HG02938 (cell line): Measurements from ENCODE around the gene C1orf232.

ENCODE experiments used
- ATAC-seq: cut with Tn5 transposase; IDR thresholded peaks from one replicate; pipeline ENCODE4 v1.9.1; 2021; ENCODE audit warnings: mild to moderate bottlenecking, moderate library complexity; ENCODE audit not compliant: unreplicated experiment

The C1orf232 gene

GRCh38 chr1:26168410-26169197, at the start of gene C1orf232:
C1orf232 (minus strand) TSS chr1:26168963; CDS start chr1:26168499, 464 bp downstream.
- no peak for ATAC-seq

- ATAC-seq, result no peak
These were observed 46.5 kb upstream of the C1orf232 start for GRCh38 chr1:26215246-26215645.

- ATAC-seq, result no peak
These were observed 44.7 kb upstream of the C1orf232 start for GRCh38 chr1:26213335-26213905.

- no peak for ATAC-seq
These were observed 44.0 kb upstream of the C1orf232 start for GRCh38 chr1:26212726-26213125.

GRCh38 chr1:26210147-26210870, 41.5 kb upstream of the C1orf232 start:
- ATAC-seq, result no peak

GRCh38 chr1:26203642-26204318, 35.0 kb upstream of the C1orf232 start:
- ATAC-seq, result no peak

GRCh38 chr1:26200413-26200812, 31.6 kb upstream of the C1orf232 start:
- no peak for ATAC-seq

- no peak for ATAC-seq
These were observed 29.1 kb upstream of the C1orf232 start for GRCh38 chr1:26197813-26198212.

GRCh38 chr1:26197301-26197700, 28.5 kb upstream of the C1orf232 start:
- no peak for ATAC-seq

- no peak for ATAC-seq
These were observed 27.0 kb upstream of the C1orf232 start for GRCh38 chr1:26195805-26196204.

GRCh38 chr1:26191739-26192138, 23.0 kb upstream of the C1orf232 start:
- no peak for ATAC-seq

GRCh38 chr1:26190373-26190987, 21.7 kb upstream of the C1orf232 start, which contains the start of gene CATSPER4:
CATSPER4 (plus strand) TSS chr1:26190602; CDS start chr1:26190628, 26 bp downstream.
- ATAC-seq, result no peak

- ATAC-seq, result no peak
These were observed 21.1 kb upstream of the C1orf232 start for GRCh38 chr1:26189751-26190275.

GRCh38 chr1:26189331-26189730, 20.6 kb upstream of the C1orf232 start:
- no peak for ATAC-seq

GRCh38 chr1:26188477-26188876, 19.7 kb upstream of the C1orf232 start:
- no peak for ATAC-seq

- ATAC-seq, result no peak
These were observed 19.1 kb upstream of the C1orf232 start for GRCh38 chr1:26187882-26188281.

- no peak for ATAC-seq
These were observed 16.1 kb upstream of the C1orf232 start for GRCh38 chr1:26184883-26185282.

- ATAC-seq, result no peak
These were observed 15.3 kb upstream of the C1orf232 start for GRCh38 chr1:26184086-26184485.

- ATAC-seq, result no peak
These were observed 13.6 kb upstream of the C1orf232 start for GRCh38 chr1:26182383-26182696.

- ATAC-seq, result no peak
These were observed 13.0 kb upstream of the C1orf232 start for GRCh38 chr1:26181586-26182382.
